ENCODE results near the gene AADAT.

DNA sequence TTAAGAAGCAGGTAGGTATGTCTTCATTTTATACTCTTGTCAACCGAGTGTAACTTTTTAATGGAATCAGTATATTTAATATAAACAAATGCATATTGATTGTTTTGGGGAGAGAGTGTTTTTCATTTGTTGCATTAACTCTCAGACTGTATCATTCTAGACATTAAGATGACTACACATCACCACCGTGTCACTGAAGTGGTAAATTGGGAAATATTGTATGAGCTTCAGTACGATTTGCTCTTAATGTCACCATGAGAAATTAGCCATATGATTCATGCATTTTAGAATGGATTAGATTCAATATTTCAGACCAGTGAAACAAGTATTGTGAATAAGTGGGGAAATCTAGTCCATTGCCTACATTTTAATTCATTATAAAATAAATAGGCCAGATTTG, 53.9 kb downstream of the AADAT start:
- TF ChIP-seq, protein P1, sequence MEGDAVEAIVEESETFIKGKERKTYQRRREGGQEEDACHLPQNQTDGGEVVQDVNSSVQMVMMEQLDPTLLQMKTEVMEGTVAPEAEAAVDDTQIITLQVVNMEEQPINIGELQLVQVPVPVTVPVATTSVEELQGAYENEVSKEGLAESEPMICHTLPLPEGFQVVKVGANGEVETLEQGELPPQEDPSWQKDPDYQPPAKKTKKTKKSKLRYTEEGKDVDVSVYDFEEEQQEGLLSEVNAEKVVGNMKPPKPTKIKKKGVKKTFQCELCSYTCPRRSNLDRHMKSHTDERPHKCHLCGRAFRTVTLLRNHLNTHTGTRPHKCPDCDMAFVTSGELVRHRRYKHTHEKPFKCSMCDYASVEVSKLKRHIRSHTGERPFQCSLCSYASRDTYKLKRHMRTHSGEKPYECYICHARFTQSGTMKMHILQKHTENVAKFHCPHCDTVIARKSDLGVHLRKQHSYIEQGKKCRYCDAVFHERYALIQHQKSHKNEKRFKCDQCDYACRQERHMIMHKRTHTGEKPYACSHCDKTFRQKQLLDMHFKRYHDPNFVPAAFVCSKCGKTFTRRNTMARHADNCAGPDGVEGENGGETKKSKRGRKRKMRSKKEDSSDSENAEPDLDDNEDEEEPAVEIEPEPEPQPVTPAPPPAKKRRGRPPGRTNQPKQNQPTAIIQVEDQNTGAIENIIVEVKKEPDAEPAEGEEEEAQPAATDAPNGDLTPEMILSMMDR (conservative IDR thresholded peaks at IDR 0.05) = no peak
- TF ChIP-seq ZFX (IDR thresholded peaks at IDR 0.05) = no peak
